ENCODE measurements around the gene RBKS. TPM values are rescaled to one million over a fixed set of nuclear protein-coding genes. Genes with fewer than 3 reads are reported as not detected.

RBKS gene
- total RNA-seq, 4 donors from 2014 or later, result 26.1 to 35.4 (median 33.1) TPM; not detected in 1

- Histone ChIP-seq H3K4me3 (no peak overlapping the region), H3K9me3 (no peaks in the 10 kb centered on the region), H3K27ac (peak overlapping the region in 1 of 4 donors; percentile 4), H3K4me1 (no peaks in the 10 kb centered on the region), H3K27me3 (no peaks in the 10 kb centered on the region), H3K36me3 (no peaks in the 10 kb centered on the region)
- TF ChIP-seq, protein P1, sequence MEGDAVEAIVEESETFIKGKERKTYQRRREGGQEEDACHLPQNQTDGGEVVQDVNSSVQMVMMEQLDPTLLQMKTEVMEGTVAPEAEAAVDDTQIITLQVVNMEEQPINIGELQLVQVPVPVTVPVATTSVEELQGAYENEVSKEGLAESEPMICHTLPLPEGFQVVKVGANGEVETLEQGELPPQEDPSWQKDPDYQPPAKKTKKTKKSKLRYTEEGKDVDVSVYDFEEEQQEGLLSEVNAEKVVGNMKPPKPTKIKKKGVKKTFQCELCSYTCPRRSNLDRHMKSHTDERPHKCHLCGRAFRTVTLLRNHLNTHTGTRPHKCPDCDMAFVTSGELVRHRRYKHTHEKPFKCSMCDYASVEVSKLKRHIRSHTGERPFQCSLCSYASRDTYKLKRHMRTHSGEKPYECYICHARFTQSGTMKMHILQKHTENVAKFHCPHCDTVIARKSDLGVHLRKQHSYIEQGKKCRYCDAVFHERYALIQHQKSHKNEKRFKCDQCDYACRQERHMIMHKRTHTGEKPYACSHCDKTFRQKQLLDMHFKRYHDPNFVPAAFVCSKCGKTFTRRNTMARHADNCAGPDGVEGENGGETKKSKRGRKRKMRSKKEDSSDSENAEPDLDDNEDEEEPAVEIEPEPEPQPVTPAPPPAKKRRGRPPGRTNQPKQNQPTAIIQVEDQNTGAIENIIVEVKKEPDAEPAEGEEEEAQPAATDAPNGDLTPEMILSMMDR (IDR thresholded peaks at IDR 0.05), result peak in 3 of 6 experiments; percentile 49 to 54 (median 50)
- no peak for TF ChIP-seq POLR2A (IDR thresholded peaks at IDR 0.05)
- DNase-seq, result peak in 2 of 3 donors; percentile 61 to 67
Measured at GRCh38 chr2:27854229-27854862, 35.8 kb downstream of the RBKS start.

DNA sequence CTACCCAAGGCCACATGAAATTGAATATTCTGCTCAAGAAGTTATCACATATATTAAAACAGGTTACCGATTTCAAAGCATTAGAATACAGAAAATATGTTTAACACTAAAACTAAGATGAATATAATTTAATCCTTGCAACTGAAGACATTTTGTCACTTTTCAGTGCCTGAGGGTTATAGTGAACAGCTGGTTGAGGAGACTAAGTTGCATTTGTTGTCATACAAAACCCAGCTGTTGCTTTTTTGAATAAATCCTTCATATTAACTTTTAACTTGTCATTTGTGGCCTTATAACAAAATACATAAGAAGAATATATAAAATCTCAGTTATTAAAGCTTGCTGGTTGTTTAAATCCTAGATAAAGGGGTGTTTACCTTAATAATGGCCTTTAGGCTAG is 37.5 kb downstream of the RBKS start:
- no peaks in the 10 kb centered on the region for H3K9me3 ChIP-seq
- DNase-seq, result no peak
- no peak overlapping the region for H3K27ac ChIP-seq
- H3K36me3 ChIP-seq, result no peaks in the 10 kb centered on the region
- no peaks in the 10 kb centered on the region for H3K27me3 ChIP-seq
- no peak for TF ChIP-seq POLR2A (IDR thresholded peaks at IDR 0.05)
- TF ChIP-seq, protein P1 (IDR thresholded peaks at IDR 0.05), result no peak
- no peak overlapping the region for H3K4me3 ChIP-seq
- no peaks in the 10 kb centered on the region for H3K4me1 ChIP-seq

DNA sequence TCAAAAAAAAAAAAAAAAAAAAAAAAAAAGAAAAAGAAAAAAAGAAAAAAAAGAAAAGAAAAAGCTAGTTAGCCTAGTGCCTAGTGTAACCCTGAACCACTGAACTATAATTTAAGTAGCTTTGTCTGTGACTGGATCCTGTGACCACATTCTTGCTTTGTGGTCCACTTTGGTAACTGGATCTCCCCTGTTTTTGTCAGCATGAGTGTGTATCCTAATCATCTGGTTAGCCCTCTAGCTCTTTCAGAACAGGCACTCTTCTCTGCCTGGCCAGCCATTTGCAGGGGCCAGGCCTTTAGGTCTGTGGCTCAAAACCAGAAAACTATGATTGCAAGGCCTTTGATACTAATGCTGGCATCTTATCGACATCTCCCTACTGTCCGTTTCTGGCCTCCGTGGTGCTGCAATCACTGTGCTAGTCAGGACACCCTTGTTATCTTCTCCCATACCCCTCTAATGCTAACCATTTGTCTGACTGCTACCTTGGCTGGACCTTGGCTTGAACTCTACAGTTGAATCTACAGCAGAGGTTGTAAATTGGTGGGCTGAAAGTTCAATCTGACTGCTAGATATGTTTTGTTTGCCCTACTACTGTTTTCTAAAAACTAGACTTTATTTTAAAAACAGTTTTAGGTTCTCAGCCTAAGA is 40.5 kb downstream of the RBKS start:
- H3K27me3 ChIP-seq, result no peaks in the 10 kb centered on the region
- TF ChIP-seq, protein P1 (IDR thresholded peaks at IDR 0.05), result no peak
- no peak for TF ChIP-seq POLR2A (IDR thresholded peaks at IDR 0.05)

GRCh38 chr2:27847333-27847732 is 42.9 kb downstream of the RBKS start:
- H3K27ac ChIP-seq, result no peak overlapping the region
- DNase-seq, result no peak
- no peaks in the 10 kb centered on the region for H3K27me3 ChIP-seq
- peaks cover 0 to 4% (median 0%) of the 10 kb centered on the region in 3 donors for H3K36me3 ChIP-seq
- no peak for TF ChIP-seq POLR2A (IDR thresholded peaks at IDR 0.05)
- TF ChIP-seq, protein P1 (IDR thresholded peaks at IDR 0.05), result no peak
- no peak overlapping the region for H3K4me3 ChIP-seq
- H3K4me1 ChIP-seq, result no peaks in the 10 kb centered on the region
- no peaks in the 10 kb centered on the region for H3K9me3 ChIP-seq

More for the DNA sequence above, 40.5 kb downstream of the RBKS start:
- Histone ChIP-seq H3K27ac (no peak overlapping the region), H3K4me3 (no peak overlapping the region), H3K9me3 (no peaks in the 10 kb centered on the region), H3K36me3 (peaks cover 0 to 4% (median 0%) of the 10 kb centered on the region in 3 donors), H3K4me1 (no peaks in the 10 kb centered on the region)
- no peak for DNase-seq

DNA sequence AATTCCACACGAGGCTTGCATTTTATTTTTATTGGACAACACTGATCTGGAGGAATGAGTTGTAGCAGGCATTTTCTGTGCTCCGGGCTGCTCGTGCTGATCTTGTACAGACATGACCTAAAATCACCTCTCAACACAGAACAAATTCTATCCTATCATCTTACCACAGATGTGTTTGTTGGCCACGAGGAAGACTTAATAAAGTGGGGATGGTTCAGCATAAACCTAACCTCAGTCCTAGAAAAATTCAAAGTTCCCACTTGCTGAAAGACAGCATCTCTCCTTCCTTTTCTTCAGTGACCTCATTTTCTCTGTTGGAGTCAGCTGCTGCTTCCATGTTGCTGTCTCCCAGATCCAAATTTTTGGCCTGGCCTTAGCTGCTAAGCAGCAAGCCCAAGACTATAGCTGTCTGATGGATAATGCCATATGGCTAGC is 45.3 kb downstream of the RBKS start:
- TF ChIP-seq, protein P1 (IDR thresholded peaks at IDR 0.05), result no peak
- TF ChIP-seq POLR2A (IDR thresholded peaks at IDR 0.05), result no peak
- Histone ChIP-seq H3K27ac (no peak overlapping the region), H3K27me3 (no peaks in the 10 kb centered on the region), H3K4me3 (no peak overlapping the region), H3K9me3 (no peaks in the 10 kb centered on the region), H3K4me1 (no peaks in the 10 kb centered on the region), H3K36me3 (peaks cover 0 to 4% (median 0%) of the 10 kb centered on the region in 3 donors)
- no peak for DNase-seq

Data from Peyer's patch (tissue), 4 donors.